Measurements from ENCODE around the gene TRMT112. TPM values are rescaled to one million over a fixed set of nuclear protein-coding genes. Genes with fewer than 3 reads are reported as not detected.

Gene TRMT112
- total and polyA plus RNA-seq, 10 of the 15 experiments (the other 5 are each of a cell fraction or from before 2014, with no cell fraction given) = 212 to 455 (median 308) TPM

GRCh38 chr11:64327993-64328392 lies 10.6 kb upstream of the TRMT112 start:
- ATAC-seq (no peak), DNase-seq (ENCODE audit: low read depth, low spot score) (no peak), FAIRE-seq (no peak)
- no peaks in the 10 kb centered on the region for H3K79me2 ChIP-seq (ENCODE audit: control insufficient read depth, insufficient read depth, low read length)
- no TSS peak for BruUV-seq (replicated peaks)
- intact Hi-C loops (cut with micrococcal nuclease; ENCODE audit: unreplicated experiment) (no loop called here), in situ Hi-C loops (cut with MboI) (no loop called here)
- no peaks in the 10 kb centered on the region for H3K36me3 ChIP-seq (ENCODE audit: control insufficient read depth in 2 of 2, insufficient read depth in 2 of 2, low read length in 1 of 2)
- no peak overlapping the region for H3K27ac ChIP-seq (ENCODE audit: control insufficient read depth, insufficient read depth)
- ChIA-PET SMC1A (ENCODE audit: uncharacterized antibody, unreplicated experiment) (no interaction called here), RAD21 (ENCODE audit: unreplicated experiment) (interaction anchor here (1.1 kb wide), 1 partner anchor 10 kb away, joined by 4 read pairs; the partner anchor contains the start of gene PRDX5), POLR2A (interaction anchor here (0.5 to 1.2 kb wide), 4 partner anchors 10 to 85 kb away, joined by 3 to 7 read pairs (median 4); partner anchors contain the start of gene PRDX5), CTCF (interaction anchor here (1.3 to 1.4 kb wide), 3 partner anchors 23 to 27 kb away, joined by 4 to 6 read pairs (median 5); no protein-coding TSS in a partner anchor)
- peaks cover 12% of the 10 kb centered on the region for H3K4me1 ChIP-seq (ENCODE audit: control insufficient read depth, insufficient read depth, low read length)
- WGBS (ENCODE audit: insufficient coverage, insufficient replicate concordance, low lambda C conversion rate, missing lambda C conversion rate) = 94% methylated on average over 3 of the region's 3 CpGs
- no peak overlapping the region for H3K4me2 ChIP-seq (ENCODE audit: control insufficient read depth, insufficient read depth)
- no peak overlapping the region for H3K9ac ChIP-seq (ENCODE audit: control insufficient read depth, insufficient read depth, low read length)
- no peaks in the 10 kb centered on the region for H3K27me3 ChIP-seq (replicated peaks in 1 of 2; ENCODE audit: control insufficient read depth in 2 of 2, insufficient read depth in 2 of 2, low read length in 1 of 2)
- no peak overlapping the region for H3K4me3 ChIP-seq
- H4K20me1 ChIP-seq (ENCODE audit: control insufficient read depth, insufficient read depth) = no peaks in the 10 kb centered on the region
- no peak overlapping the region for H2AFZ ChIP-seq (ENCODE audit: control insufficient read depth, low read depth, low read length)
- no peaks in the 10 kb centered on the region; the same call in 2 of the 3 replicates for H3K9me3 ChIP-seq (replicated peaks; ENCODE audit: control insufficient read depth, insufficient read depth, low read length)
- TF ChIP-seq NKRF (conservative IDR thresholded peaks at IDR 0.05) (no peak), CHD1 (IDR thresholded peaks at IDR 0.05; ENCODE audit: low read depth, low read length) (no peak), IKZF1 (conservative IDR thresholded peaks at IDR 0.05) (no peak), E2F8 (IDR thresholded peaks at IDR 0.05; ENCODE audit: low read depth, partially characterized antibody) (no peak), GATAD2B (conservative IDR thresholded peaks at IDR 0.05; ENCODE audit: low read depth) (no peak), GABPA (IDR thresholded peaks at IDR 0.05; ENCODE audit: low read depth) (no peak), CHD4 (IDR thresholded peaks at IDR 0.05) (no peak), CUX1 (IDR thresholded peaks at IDR 0.05; ENCODE audit: insufficient replicate concordance, low read depth, low read length) (no peak), CBFB (IDR thresholded peaks at IDR 0.05; ENCODE audit: low read depth) (no peak), MAX (IDR thresholded peaks at IDR 0.05; ENCODE audit: low read depth, low read length) (no peak), TCF12 (IDR thresholded peaks at IDR 0.05; ENCODE audit: low read depth, low read length) (no peak), EZH2 (IDR thresholded peaks at IDR 0.05; ENCODE audit: borderline replicate concordance, control insufficient read depth, low read depth, low read length) (no peak)

Measured in GM12878 (cell line).